Skin of body (tissue), 3 donors: ENCODE results near the gene TPTE. TPM values are rescaled to one million over a fixed set of nuclear protein-coding genes. Genes with fewer than 3 reads are reported as not detected.
"Not testable (repeated sequence)": the region's sequence is repeated elsewhere in the genome, so short reads cannot be mapped to it uniquely, and the experiment has no call there.

ENCODE experiments used
- DNase-seq: peaks from one replicate; lab custom pipeline; 2025; lab: John Stamatoyannopoulos, UW
- small RNA-seq: library from RNA; depleted of rRNA; stranded (forward); fragments of <200 nt; gene quantifications from one replicate; pipeline ENCODE3, GENCODE V24; 2014; ENCODE audit warnings: low replicate concordance
- total RNA-seq: library from RNA; depleted of rRNA; stranded (reverse); fragments of >200 nt; gene quantifications from one replicate; pipeline ENCODE4 v1.2.3, GENCODE V29; 2014

The TPTE gene
- total RNA-seq, 1 donor from 2014 or later: not detected

DNA sequence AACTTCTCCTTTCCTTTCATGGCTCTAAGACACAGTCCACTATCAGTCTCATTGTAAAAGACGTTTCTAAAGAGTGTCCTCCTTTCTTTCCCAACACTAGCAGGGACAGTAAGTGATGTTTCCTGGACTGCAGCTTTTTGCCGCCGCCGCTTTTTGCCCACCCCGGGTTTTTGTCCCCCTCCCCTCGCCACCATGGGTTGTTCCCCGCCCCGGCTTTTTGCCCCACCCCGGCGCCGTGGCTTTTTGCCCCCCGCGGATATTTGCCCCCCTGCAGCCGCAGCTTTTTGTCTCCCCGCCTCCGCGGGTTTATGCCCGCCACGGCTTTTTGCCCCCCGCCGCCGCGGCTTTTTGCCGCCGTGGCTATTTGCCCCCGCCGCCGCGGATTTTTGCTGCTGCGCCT is 95.2 kb downstream of the TPTE start:
- no peak for DNase-seq

DNA sequence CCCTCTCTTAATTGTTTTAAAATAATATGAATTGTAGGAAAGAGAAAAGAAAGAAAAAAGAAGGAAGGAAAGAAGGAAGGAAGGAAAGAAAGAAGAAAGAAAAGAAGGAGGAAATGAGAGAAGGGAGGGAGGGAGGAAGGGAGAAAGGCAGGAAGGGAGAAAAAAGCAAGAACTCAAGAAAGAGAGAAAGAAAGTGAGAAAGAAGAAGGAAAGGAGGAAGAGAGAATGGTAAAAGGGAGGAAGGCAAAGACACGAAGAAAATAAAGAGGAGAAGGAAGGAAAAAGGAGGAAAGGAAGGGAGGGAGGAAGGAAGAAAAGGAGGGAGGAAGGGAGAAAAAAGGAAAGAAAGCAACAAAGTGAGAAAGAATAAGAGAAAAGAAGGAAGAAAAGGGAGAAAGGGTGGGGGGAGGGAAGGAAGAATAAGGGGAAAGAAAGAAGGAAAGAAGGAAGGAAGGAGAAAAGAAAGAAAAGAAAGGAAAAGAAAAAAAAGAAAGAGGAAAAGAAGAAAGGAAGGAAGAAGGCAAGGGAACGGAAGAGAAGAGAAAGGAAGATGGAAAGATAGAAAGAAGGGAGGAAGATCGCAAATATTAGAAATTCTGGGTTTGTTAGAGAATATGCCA is 95.9 kb downstream of the TPTE start:
- DNase-seq: not testable (repeated sequence)

DNA sequence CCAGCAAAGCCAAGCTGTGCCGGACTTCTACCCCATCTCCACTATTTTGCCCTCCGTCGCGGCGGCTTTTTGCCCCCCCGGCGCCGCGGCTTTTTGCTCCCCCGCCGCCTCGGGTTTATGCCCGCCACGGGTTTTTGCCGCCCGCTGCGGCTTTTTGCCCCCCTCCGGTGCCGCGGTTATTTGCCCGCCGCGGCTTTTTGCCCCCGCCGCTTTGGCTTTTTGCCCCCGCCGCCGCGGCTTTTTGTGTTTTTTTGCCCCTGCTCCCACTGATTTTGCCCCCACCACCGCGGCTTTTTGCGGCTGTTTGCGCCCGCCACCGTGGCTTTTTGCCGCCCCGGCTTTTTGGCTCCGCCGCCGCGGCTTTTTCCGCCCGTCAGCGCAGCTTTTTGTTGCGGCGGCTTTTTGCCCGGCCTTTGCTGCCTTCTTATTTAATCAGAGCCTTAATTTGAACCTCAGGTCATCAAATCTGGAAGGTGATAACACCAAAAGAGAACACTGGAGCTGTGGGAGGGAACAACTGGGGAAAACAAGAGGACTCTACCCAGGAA is 106.0 kb downstream of the TPTE start:
- DNase-seq: no peak

DNA sequence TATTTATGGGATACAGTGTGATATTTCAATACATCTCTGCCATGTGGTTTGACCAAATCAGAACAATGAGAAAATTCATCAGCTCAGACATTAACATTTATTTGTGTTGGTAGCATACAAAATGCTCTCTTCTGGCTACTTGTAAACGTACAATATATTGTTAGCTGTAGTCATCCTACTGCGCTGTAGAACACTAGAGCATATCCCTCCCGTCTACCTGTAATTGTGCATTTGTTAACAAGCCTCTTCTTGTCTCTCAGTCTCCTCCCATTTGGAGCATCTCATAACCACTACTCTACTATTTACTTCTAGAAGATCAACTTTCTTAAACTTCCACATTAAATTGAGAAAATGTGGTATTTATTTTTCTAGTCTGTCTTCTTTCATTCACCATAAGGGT is 107.9 kb downstream of the TPTE start:
- not testable (repeated sequence) for DNase-seq

DNA sequence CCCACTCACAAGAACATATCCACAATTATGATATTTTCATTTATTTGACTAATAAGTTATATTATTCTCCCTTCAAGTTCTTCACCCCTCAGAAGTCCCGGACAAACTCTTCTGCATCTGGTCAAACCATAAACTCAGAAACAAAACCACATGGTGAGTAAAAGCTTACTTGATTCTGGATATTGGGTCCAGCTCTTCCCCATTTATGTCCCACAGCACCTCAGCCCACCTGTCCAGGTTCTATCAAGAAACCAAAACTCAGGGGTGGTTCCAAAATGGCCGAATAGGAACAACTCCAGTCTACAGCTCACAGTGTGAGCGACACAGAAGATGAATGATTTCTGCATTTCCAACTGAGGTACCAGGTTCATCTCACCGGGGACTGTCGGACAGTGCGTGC is 109.4 kb downstream of the TPTE start:
- not testable (repeated sequence) for DNase-seq

DNA sequence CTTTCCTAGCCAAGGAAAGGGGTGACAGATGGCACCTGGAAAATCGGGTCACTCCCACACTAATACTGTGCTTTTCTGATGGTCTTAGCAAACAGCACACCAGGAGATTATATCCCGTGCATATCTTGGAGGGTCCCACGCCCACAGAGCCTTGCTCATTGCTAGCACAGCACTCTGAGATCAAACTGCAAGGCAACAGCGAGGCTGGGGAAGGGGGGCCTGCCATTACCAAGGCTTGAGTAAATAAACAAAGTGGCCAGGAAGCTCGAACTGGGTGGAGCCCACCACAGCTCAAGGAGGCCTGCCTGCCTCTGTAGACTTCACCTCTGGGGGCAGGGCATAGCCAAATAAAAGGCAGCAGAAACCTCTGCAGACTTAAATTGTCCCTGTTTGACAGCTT is 109.9 kb downstream of the TPTE start:
- not testable (repeated sequence) for DNase-seq

DNA sequence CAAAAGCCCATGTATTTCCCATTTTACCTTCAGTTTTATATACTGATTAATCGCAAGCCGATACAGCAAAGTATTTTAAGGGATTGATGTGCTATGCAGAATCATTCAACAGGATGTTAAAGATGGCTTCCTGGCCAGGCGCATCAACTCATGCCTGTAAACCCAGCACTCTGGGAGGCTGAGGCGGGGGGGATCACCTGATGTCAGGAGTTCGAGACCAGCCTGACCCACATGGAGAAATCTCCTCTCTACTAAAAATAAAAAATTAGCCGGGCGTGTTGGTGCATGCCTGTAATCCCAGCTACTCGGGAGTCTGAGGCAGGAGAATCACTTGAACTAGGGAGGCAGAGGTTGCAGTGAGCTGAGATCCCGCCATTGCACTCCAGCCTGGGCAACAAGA is 116.8 kb downstream of the TPTE start:
- not testable (repeated sequence) for DNase-seq

DNA sequence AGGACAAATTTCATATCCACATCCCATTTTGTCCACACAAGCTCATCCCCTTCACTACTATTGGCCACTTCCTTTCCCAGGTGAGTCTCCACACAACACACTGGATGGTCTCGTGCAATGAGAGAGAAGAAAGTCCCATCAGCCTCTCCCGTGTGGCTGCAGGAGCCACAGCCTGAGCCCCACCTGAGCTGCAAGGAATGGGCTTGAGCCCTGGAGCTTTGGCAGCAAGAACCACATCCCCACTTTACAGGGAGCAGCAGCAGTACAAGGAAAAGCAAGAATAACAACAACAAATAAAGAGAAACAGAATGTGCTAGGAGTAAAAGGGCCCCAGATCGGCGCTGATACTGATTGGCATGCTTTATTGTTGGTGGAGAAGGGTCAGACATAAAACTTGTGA is 117.7 kb downstream of the TPTE start:
- no peak for DNase-seq

DNA sequence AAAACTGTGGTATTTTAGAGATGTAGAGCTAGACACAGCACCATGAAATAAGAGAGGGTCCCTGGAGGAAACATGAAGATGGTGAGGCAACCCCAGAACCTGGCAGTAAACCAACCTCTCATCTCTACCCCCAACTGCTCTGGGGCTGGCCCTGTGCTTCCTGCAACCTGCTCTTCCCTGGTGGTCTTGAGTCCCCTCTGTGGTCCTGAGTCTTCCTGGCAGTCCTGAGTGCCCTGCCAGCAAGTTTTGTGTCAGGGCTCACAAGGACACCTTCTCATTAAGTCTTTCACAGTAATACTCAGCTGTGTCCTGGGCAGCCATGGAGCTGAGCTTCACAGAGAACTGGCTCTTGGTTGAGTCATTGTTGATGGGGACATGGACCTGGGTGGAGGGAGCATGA is 118.4 kb downstream of the TPTE start:
- not testable (repeated sequence) for DNase-seq

DNA sequence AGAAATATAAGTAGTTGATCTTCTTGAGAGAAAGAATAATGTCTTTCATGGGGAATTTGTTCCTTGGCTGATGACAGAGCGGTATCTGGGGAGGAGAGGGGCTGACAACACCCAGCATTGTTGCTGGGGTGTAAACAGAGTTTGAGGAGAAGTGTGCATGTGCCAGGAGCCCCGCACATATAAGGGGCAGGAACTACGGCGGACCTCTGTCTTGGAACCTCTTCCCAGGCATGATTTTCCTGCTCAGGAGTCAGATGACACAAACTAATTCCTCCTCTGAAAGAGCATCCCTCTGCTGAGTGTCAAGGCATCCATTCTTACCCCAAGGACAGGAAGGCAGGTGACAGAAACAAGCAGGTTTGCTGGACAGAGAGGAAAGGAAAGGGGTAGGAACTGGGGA is 119.1 kb downstream of the TPTE start:
- no peak for DNase-seq

DNA sequence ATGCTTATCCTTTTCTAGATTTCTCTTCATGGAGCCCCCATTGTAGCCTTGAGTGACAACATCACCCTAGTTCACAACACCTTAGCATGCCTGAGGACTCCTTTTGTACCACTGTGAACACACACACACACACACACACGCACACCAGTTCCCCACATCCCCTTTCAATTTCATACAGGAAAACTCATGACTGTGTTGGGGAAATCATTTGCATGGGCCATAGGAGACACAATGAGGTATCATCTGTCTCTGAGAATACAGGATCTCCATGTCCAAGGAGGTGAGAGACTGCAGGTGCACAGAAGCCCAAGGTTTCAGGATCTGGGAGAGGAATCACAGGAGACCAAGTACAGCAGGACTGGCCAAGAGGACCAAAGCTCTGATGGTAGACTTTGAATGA is 119.7 kb downstream of the TPTE start:
- no peak for DNase-seq

DNA sequence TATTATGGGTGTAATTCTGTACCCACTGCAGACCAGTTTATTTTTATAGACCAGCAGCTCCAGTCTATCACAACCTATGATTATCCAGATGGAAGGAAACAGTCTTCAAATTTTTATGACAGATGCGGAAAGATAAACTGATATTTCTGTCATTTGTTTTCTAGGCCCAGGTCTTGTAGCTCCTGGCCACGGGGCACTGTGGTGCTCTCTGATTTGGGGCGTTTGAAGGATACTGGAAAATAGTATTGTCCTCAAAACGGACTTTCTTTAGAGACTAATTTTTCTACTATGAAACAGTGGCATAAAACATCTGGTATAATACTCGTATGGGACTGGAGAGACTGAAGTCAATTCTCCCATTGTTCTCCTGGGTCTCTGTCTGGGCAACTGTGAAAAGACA is 124.3 kb downstream of the TPTE start:
- DNase-seq: not testable (repeated sequence)

DNA sequence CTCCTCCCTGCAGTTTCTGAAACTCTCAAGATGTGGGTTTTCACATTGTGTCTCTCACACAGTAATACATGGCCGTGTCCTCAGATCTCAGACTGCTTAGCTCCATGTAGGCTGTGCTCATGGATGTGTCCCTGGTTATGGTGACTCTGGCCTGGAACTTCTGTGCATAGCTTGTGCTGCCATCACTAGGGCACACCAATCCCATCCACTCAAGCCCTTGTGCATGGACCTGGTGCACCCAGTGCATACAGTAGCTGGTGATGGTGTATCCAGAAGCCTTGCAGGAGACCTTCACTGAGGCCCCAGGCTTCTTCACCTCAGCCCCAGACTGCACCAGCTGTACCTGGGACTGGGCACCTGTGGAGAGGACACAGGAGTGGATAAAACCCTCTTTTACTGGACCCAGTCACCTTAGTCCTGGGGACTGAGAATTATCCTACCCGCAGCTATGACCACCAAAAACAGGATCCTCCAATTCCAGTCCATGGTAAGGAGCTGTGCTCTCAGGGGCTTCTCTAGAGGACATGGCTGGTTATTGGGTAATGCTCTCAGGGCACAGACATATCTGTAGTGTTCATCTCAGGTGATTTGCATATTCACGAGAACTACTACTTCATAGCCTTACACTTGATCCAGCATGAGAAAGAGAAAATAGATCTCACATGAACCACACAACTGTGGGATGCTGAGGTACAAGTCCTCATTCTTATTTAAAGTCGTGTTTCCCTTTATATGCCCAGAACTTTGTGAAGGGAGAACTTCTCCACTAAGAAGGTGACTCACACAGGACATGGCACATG is 128.2 kb downstream of the TPTE start:
- DNase-seq: not testable (repeated sequence)

DNA sequence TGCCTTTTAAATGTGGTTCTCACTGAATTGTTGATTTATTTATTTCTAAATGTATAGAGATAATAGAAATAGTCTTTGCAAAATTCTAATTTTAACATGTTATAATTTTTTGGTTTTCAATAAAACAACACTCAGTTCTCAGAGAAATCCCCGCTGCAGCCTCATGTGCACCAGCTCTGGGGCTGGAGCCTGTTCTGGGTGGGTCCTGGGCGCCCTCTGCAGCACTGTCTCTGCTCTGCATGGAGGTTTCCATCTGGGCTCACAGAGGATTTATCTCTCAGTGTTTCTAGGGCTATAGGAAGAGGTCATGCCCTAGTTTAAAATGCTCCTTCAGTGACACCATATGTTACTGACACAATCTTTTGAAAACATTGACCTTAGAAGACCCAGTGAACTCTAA is 128.9 kb downstream of the TPTE start:
- DNase-seq: not testable (repeated sequence)

Small RNAs within 50 kb of the gene (small RNA-seq; reads per million reads assigned to genes)
- gene CYCSP41: not detected
